HEK293 (cell line): ENCODE measurements around the gene NT5DC4.

Source experiments
- CTCF ChIA-PET: fragments of 350-600 bp; formaldehyde crosslinking; extraction: SDS; loops from one replicate; lab custom pipeline; 2021; ENCODE audit warnings: antibody characterized with exemption; lab: Yijun Ruan, JAX
- POLR2A ChIA-PET: fragments of 300-600 bp; formaldehyde crosslinking; extraction: SDS; loops from one replicate; lab custom pipeline; 2020; ENCODE audit warnings: antibody characterized with exemption, inconsistent platforms; lab: Yijun Ruan, JAX
- H3K27ac ChIP-seq: fragments of 200-500 bp; sonication (Bioruptor generic); 2 replicates; pipeline ENCODE4 v1.5.1; 2014; ENCODE audit warnings: low read depth, low read length, control low read depth, inconsistent platforms; ENCODE audit errors: extremely low read depth
- H3K36me3 ChIP-seq, 2 experiments: fragments of 200-500 bp in 1 of 2; sonication (Bioruptor generic) in 1 of 2; 1 replicate in 1 of 2; 2 replicates in 1 of 2; pipeline ENCODE4 v1.5.1; 2014 to 2017; ENCODE audit warnings: inconsistent platforms in 2 of 2, low read length in 2 of 2; ENCODE audit not compliant: control insufficient read depth in 2 of 2, insufficient read depth in 1 of 2
- H3K4me1 ChIP-seq: fragments of 200-500 bp; sonication (Bioruptor generic); 2 replicates; pipeline ENCODE4 v1.5.1; 2014; ENCODE audit warnings: mild to moderate bottlenecking, low read length, inconsistent platforms; ENCODE audit not compliant: control insufficient read depth, insufficient read depth
- H3K4me3 ChIP-seq: 2 replicates; pipeline ENCODE4 v1.5.1; 2011; ENCODE audit warnings: low read depth, mild to moderate bottlenecking, control low read depth, low read length, moderate library complexity
- H3K9me3 ChIP-seq: fragments of 200-500 bp; sonication (Bioruptor generic); 2 replicates; pipeline ENCODE4 v1.5.1; 2014; ENCODE audit warnings: low read depth, low read length, inconsistent platforms; ENCODE audit not compliant: control insufficient read depth, insufficient read depth
- SETDB1 ChIP-seq: IDR thresholded peaks from one replicate; pipeline ENCODE4 v1.6.1; 2017; ENCODE audit warnings: mild to moderate bottlenecking, low read length, moderate library complexity, mixed read lengths; ENCODE audit not compliant: insufficient read length
- SP7 ChIP-seq: fragments of 450-650 bp; formaldehyde crosslinking; IDR thresholded peaks from 2 replicates; pipeline ENCODE4 v1.5.1; 2016; ENCODE audit warnings: missing biosample characterization, missing genetic modification characterization
- ZBTB21 ChIP-seq: fragments of 450-650 bp; formaldehyde crosslinking; IDR thresholded peaks from 2 replicates; pipeline ENCODE4 v1.5.1; 2017; ENCODE audit warnings: missing biosample characterization, missing genetic modification characterization
- ZBTB48 ChIP-seq: fragments of 450-650 bp; formaldehyde crosslinking; IDR thresholded peaks from 2 replicates; pipeline ENCODE4 v1.5.1; 2016; ENCODE audit warnings: missing biosample characterization, missing genetic modification characterization
- ZNF114 ChIP-seq: fragments of 450-650 bp; formaldehyde crosslinking; IDR thresholded peaks from 2 replicates; pipeline ENCODE4 v1.5.0; 2017; ENCODE audit warnings: missing biosample characterization, missing genetic modification characterization
- ZNF146 ChIP-seq: fragments of 450-650 bp; formaldehyde crosslinking; IDR thresholded peaks from 2 replicates; pipeline ENCODE4 v1.5.1; 2016; ENCODE audit warnings: missing biosample characterization, missing genetic modification characterization
- ZNF175 ChIP-seq: fragments of 450-650 bp; formaldehyde crosslinking; IDR thresholded peaks from 2 replicates; pipeline ENCODE4 v1.5.1; 2016; ENCODE audit warnings: missing biosample characterization, missing genetic modification characterization
- ZNF280D ChIP-seq: fragments of 450-650 bp; formaldehyde crosslinking; IDR thresholded peaks from 2 replicates; pipeline ENCODE4 v1.5.1; 2016; ENCODE audit warnings: missing biosample characterization, missing genetic modification characterization
- ZNF394 ChIP-seq: fragments of 450-650 bp; formaldehyde crosslinking; IDR thresholded peaks from 2 replicates; pipeline ENCODE4 v1.5.1; 2016; ENCODE audit warnings: missing biosample characterization, missing genetic modification characterization, mild to moderate bottlenecking, moderate library complexity, borderline replicate concordance
- ZNF555 ChIP-seq: fragments of 450-650 bp; formaldehyde crosslinking; conservative IDR thresholded peaks from 2 replicates; pipeline ENCODE4 v1.5.1; 2017; ENCODE audit warnings: missing biosample characterization, mild to moderate bottlenecking, missing genetic modification characterization, inconsistent platforms
- ZNF571 ChIP-seq: fragments of 450-650 bp; formaldehyde crosslinking; IDR thresholded peaks from 2 replicates; pipeline ENCODE4 v1.5.0; 2017; ENCODE audit warnings: missing biosample characterization, missing genetic modification characterization
- ZNF580 ChIP-seq: fragments of 450-650 bp; formaldehyde crosslinking; IDR thresholded peaks from 2 replicates; pipeline ENCODE4 v1.5.1; 2016; ENCODE audit warnings: missing biosample characterization, missing genetic modification characterization
- ZNF677 ChIP-seq: fragments of 450-650 bp; IDR thresholded peaks from 2 replicates; pipeline ENCODE4 v1.5.0; 2018; ENCODE audit warnings: missing biosample characterization, mild to moderate bottlenecking, missing genetic modification characterization, moderate library complexity
- ZNF692 ChIP-seq: fragments of 450-650 bp; formaldehyde crosslinking; IDR thresholded peaks from 2 replicates; pipeline ENCODE4 v1.5.1; 2016; ENCODE audit warnings: missing biosample characterization, missing genetic modification characterization
- ZNF76 ChIP-seq: fragments of 450-650 bp; formaldehyde crosslinking; IDR thresholded peaks from 2 replicates; pipeline ENCODE4; 2016; ENCODE audit warnings: low read depth, missing biosample characterization, missing genetic modification characterization, borderline replicate concordance
- ZXDB ChIP-seq: fragments of 450-650 bp; formaldehyde crosslinking; IDR thresholded peaks from 2 replicates; pipeline ENCODE4 v1.5.1; 2016; ENCODE audit warnings: missing biosample characterization, missing genetic modification characterization

The NT5DC4 gene

DNA sequence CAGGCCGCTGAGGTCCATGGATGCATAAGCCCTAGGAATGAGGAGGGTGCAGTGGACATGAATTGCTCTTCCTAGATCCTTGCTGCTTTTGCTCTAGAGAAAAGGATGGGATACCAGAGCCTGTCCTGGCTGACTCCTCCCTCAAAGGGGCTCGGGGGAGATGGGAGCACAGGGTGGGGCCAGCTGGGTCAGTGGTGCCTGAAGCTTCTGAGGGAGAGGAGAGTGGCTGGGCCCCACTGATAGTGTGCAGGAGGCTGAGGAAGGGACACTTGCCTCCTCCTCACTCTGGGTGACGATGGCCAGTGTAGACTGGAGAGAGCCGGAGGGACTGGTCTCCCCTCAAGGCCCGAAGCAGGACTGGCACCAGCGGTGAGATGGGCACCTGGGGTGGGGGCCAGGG lies at the start of gene NT5DC4:
Gene NT5DC4, plus strand, starts transcription at position 236 of the 400 bp plus-strand sequence. Its CDS starts 60 bp downstream, at position 296.
- Histone ChIP-seq H3K9me3 (no peaks in the 10 kb centered on the region), H3K36me3 (no peaks in the 10 kb centered on the region), H3K27ac (no peak within 1 kb of the TSS), H3K4me3 (no peak within 1 kb of the TSS), H3K4me1 (no peaks in the 10 kb centered on the region)
- ChIA-PET CTCF (no interaction called here), POLR2A (no interaction called here)
- no peak for TF ChIP-seq ZNF555 (tag by site-specific recombination)
- no peak for TF ChIP-seq ZNF394 (tag by site-specific recombination)
- no peak for TF ChIP-seq ZNF580 (tag by site-specific recombination)
- TF ChIP-seq ZNF114 (tag by site-specific recombination), result no peak
- TF ChIP-seq ZNF175 (tag by site-specific recombination), result no peak
- TF ChIP-seq ZNF76, result no peak

DNA sequence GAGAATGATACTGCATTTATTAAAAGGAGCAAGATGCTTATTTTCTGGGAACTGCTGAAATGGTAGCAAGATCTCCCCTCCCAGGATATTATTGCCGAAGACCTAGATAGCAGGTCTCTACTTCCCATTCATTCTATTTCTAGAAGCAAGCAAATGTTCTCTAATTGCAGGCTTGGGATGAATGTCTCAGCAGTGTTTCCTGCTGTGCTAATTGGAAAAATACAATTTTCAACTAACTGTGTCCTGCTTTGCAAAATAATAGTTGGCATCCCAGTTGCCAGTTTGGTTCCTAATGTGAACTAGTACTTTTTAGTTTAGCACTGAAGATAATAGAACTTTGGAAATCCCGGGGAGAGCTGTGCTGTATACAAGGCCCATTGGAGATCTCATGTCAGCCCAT lies 49.0 kb upstream of the NT5DC4 start:
- H3K4me3 ChIP-seq, result no peak overlapping the region
- H3K4me1 ChIP-seq, result no peaks in the 10 kb centered on the region
- TF ChIP-seq ZNF571 (no peak), ZBTB48 (tag by site-specific recombination) (no peak), ZNF692 (tag by site-specific recombination) (no peak), ZXDB (tag by site-specific recombination) (no peak), ZBTB21 (tag by site-specific recombination) (no peak), ZNF280D (tag by site-specific recombination) (no peak), SP7 (tag by site-specific recombination) (peak; percentile 25; the same call in 1 of the 2 replicates), SETDB1 (no peak)
- POLR2A ChIA-PET, result no interaction called here
- no peak overlapping the region for H3K27ac ChIP-seq
- CTCF ChIA-PET, result interaction anchor here (0.6 to 1.4 kb wide), 3 partner anchors 12 to 72 kb away, joined by 3 to 6 read pairs (median 5); no protein-coding TSS in a partner anchor
- no peaks in the 10 kb centered on the region; a peak in 1 of 3 replicates for H3K36me3 ChIP-seq
- H3K9me3 ChIP-seq, result no peaks in the 10 kb centered on the region

DNA sequence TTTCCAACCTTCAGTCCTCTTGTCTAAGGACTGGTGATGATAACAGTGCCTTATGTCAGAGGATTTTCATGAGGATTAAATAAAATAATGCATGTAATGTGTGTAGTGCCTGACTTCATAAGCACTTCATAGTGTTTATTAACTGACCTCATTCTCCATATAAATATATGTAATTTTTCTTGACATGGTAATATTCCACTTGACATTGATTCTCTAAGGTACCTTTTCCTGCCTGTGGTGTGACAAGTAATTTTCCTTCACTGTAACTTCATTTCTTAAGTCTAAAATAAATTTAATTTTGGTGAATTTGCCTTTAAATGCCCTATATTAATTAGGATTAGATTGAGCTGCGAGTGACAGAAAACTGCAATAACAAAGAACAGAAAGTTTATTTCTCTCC lies 47.8 kb upstream of the NT5DC4 start:
- H3K27ac ChIP-seq, result no peak overlapping the region
- POLR2A ChIA-PET, result no interaction called here
- no peak overlapping the region for H3K4me3 ChIP-seq
- H3K36me3 ChIP-seq, result no peaks in the 10 kb centered on the region
- TF ChIP-seq ZNF677 (tag by site-specific recombination) (no peak), ZNF146 (peak; percentile 54; the same call in 1 of the 2 replicates)
- TF ChIP-seq, all 188 proteins: peak for 1
- CTCF ChIA-PET, result interaction anchor here (0.6 to 1.6 kb wide), 3 partner anchors 18 to 54 kb away, joined by 3 to 4 read pairs (median 4); no protein-coding TSS in a partner anchor
- Histone ChIP-seq H3K9me3 (no peaks in the 10 kb centered on the region), H3K4me1 (no peaks in the 10 kb centered on the region)
